AG04450 (cell line): ENCODE results near the gene PCSK6. TPM values are rescaled to one million over a fixed set of nuclear protein-coding genes. Genes with fewer than 3 reads are reported as not detected.

Experiments
- CTCF ChIA-PET: fragments of 300-600, 350-600 bp; formaldehyde crosslinking; extraction: SDS; loops from one replicate; lab custom pipeline; 2022; ENCODE audit warnings: antibody characterized with exemption, inconsistent platforms; lab: Charles Lee
- POLR2A ChIA-PET: fragments of 350-600 bp; formaldehyde crosslinking; extraction: SDS; loops from one replicate; lab custom pipeline; 2021; ENCODE audit warnings: antibody characterized with exemption, inconsistent platforms; lab: Yijun Ruan, JAX
- DNase-seq: peaks from one replicate; pipeline ENCODE4 v3.0.0-alpha.2; 2011; ENCODE audit warnings: low read depth, low spot score
- H3K27ac ChIP-seq: one replicate; pipeline ENCODE4 v1.5.1; 2012; ENCODE audit warnings: low read depth, low read length, control low read depth
- H3K27me3 ChIP-seq: one replicate; pipeline ENCODE4 v1.6.0; 2012; ENCODE audit warnings: low read length; ENCODE audit not compliant: control insufficient read depth, insufficient read depth
- H3K4me3 ChIP-seq: 2 replicates; pipeline ENCODE4 v1.5.1; 2011; ENCODE audit warnings: mild to moderate bottlenecking, low read depth, low read length, control low read depth
- H3K9me3 ChIP-seq: 2 replicates; pipeline ENCODE4 v1.5.1; 2012; ENCODE audit warnings: low read length; ENCODE audit not compliant: control insufficient read depth, insufficient read depth
- polyA plus RNA-seq: library from polyadenylated mRNA; depleted of rRNA; stranded (reverse); fragments of >200 nt; gene quantifications from 2 replicates; pipeline ENCODE4 v1.2.3, GENCODE V29; 2011
- TF ChIP-seq, protein P1 (sequence below): IDR thresholded peaks from 2 replicates; pipeline ENCODE4 v1.5.1; 2011; ENCODE audit warnings: low read depth, low read length, control low read depth, inconsistent platforms

PCSK6 gene
- polyA plus RNA-seq, 1 experiment, result 0.06 TPM

DNA sequence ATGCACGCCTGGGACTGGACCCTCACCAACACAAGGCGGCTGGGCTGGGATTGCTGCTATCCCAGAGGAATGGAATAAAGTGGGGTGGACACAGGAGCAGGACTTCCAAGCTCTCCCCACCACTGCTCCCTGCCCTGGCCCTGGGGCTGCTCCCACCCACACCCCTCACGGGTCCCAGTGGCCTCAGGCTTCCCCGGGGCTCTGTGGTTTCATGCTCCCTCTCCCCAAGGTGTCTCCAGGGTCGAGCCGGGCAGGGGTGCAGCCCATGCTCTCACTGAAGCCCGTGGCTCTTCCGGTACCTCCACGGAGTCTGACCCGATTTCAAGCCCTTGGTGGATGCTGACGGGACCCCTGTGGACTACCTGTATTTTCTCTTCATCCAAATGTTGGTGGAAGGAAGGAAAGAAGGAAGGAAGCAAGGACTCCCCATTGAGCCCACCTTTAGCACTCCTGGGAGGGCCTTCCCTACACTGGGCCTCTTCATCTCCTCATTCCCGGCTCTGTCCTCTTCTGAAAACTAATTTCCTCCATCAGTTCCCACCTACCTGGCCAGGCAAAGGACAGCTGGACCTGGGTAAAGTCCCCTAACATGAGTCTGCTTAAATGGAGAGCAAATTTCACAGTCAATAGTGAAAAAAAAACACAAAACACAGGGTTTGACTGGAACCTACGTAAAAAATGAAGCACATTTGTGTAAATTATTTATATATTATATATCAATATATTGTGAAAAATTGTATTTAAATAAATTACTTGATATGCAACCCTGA is 44.0 kb upstream of the PCSK6 start:
- H3K4me3 ChIP-seq, result no peak overlapping the region
- peaks cover 4% of the 10 kb centered on the region for H3K27me3 ChIP-seq
- CTCF ChIA-PET, result no interaction called here
- H3K9me3 ChIP-seq, result peaks cover 9% of the 10 kb centered on the region; the same call in 1 of the 2 replicates
- TF ChIP-seq, protein P1, sequence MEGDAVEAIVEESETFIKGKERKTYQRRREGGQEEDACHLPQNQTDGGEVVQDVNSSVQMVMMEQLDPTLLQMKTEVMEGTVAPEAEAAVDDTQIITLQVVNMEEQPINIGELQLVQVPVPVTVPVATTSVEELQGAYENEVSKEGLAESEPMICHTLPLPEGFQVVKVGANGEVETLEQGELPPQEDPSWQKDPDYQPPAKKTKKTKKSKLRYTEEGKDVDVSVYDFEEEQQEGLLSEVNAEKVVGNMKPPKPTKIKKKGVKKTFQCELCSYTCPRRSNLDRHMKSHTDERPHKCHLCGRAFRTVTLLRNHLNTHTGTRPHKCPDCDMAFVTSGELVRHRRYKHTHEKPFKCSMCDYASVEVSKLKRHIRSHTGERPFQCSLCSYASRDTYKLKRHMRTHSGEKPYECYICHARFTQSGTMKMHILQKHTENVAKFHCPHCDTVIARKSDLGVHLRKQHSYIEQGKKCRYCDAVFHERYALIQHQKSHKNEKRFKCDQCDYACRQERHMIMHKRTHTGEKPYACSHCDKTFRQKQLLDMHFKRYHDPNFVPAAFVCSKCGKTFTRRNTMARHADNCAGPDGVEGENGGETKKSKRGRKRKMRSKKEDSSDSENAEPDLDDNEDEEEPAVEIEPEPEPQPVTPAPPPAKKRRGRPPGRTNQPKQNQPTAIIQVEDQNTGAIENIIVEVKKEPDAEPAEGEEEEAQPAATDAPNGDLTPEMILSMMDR, result no peak
- H3K27ac ChIP-seq, result no peak overlapping the region
- POLR2A ChIA-PET, result no interaction called here
- DNase-seq, result no peak

DNA sequence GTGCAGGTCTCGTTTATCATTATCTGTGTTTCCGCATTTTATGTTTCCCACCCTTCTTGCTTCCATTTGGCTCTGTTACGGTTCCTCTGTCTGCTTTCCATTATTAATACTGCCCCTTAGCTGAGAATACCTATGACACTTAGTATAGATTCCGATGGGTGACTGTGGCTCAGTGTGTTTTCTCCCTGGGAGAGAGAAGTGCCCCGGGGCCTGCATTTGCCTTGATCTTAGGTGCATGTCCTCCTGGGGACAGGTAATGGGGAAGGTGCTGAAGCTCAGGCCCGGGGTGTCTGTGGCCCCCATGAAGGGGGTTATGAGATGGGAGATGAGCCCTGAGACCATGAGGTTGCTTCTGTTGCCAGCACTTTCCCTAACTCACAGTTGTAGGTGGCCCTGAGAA is 43.4 kb upstream of the PCSK6 start:
- DNase-seq, result no peak
- Histone ChIP-seq H3K4me3 (no peak overlapping the region), H3K9me3 (peaks cover 9% of the 10 kb centered on the region; the same call in 1 of the 2 replicates), H3K27me3 (peaks cover 5% of the 10 kb centered on the region), H3K27ac (no peak overlapping the region)
- CTCF ChIA-PET, result no interaction called here
- POLR2A ChIA-PET, result no interaction called here
- TF ChIP-seq, protein P1, result no peak

DNA sequence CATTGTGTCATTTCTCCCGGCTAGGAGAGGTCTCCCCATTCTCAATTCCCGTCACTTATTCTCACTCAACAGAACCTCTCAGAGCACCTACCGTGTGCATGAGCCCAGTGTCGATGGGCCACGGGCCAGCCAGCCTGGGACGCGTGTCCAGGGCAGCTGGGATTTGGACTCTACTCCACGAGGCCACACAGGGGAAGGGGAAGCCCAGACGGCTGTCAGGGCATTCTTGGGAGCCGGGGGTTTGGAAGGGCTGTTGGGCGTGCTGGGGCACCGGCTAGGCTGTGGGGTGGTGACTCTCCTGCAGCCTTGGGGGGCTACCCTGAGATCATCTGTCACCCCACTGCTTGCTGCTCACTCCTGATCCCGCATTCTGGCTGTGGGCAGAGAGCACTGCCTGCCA is 41.7 kb upstream of the PCSK6 start:
- Histone ChIP-seq H3K27me3 (peaks cover 7% of the 10 kb centered on the region), H3K9me3 (no peaks in the 10 kb centered on the region; the same call in 1 of the 2 replicates), H3K4me3 (no peak overlapping the region), H3K27ac (no peak overlapping the region)
- no peak for DNase-seq
- TF ChIP-seq, protein P1, result no peak
- ChIA-PET POLR2A (no interaction called here), CTCF (no interaction called here)

DNA sequence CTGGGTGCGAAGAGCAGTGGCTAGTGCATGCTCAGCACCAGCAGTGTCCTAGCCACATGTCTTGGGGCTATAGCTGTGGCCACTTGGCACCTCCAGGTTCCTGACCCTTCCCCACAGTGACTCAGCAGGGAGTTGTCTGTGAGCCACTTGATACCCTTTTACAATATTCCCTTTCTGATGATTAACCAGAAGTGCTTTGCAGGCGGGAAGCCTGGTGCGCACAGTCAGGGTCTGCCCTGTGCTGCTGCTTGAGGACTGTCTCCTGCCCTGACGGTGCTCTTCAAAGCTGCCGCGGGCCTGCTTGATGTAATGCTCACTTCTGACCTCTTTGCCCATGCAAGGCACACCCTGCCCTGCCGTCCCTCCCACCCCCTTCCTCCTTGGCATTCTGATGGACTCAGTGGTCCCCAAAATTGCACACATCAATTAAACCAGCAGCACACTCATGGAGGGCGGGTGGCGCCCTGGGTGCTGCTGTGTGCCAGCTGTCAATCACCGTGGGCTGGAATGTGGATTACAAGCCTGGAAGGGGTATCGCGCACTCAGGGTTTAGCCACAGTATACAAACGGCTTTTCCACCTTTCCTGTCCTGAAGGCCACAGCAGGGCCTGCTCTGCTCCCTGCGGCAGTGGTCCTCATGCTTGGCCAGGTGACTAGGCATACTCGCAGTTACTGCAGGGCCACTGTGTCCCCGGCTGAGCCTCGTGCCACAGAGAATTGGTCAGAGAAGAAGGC is 40.9 kb upstream of the PCSK6 start:
- TF ChIP-seq, protein P1, result no peak
- CTCF ChIA-PET, result no interaction called here
- Histone ChIP-seq H3K27me3 (peaks cover 7% of the 10 kb centered on the region), H3K9me3 (no peaks in the 10 kb centered on the region; the same call in 1 of the 2 replicates), H3K4me3 (no peak overlapping the region), H3K27ac (no peak overlapping the region)
- POLR2A ChIA-PET, result no interaction called here
- DNase-seq, result no peak

DNA sequence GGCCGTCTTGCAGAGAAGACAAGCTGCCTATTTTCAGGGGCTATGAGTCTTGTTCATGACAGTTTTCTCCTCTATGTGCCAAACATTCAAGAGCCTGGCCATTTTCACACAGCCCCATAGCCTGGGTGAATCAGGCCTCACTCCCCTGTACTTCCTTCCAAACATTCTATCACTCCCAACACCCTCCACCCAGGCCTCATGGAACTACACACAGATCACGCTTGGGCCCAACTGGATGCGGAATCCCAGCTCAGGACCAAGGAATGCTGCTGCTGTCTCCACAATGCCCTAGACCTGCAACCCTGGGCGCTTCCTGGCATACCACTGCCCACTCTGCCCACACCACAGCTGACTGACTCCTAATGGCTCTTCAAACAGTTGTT is 39.4 kb upstream of the PCSK6 start:
- TF ChIP-seq, protein P1, result no peak
- H3K27ac ChIP-seq, result no peak overlapping the region
- no peaks in the 10 kb centered on the region; the same call in 1 of the 2 replicates for H3K9me3 ChIP-seq
- POLR2A ChIA-PET, result no interaction called here
- CTCF ChIA-PET, result no interaction called here
- H3K4me3 ChIP-seq, result no peak overlapping the region
- no peak for DNase-seq
- peaks cover 7% of the 10 kb centered on the region for H3K27me3 ChIP-seq
